HEK293 (cell line): ENCODE data around the gene SRRM4.

Experiments used
- CTCF ChIA-PET: fragments of 350-600 bp; formaldehyde crosslinking; extraction: SDS; loops from one replicate; lab custom pipeline; 2021; ENCODE audit warnings: antibody characterized with exemption; lab: Yijun Ruan, JAX
- POLR2A ChIA-PET: fragments of 300-600 bp; formaldehyde crosslinking; extraction: SDS; loops from one replicate; lab custom pipeline; 2020; ENCODE audit warnings: antibody characterized with exemption, inconsistent platforms; lab: Yijun Ruan, JAX
- H3K27ac ChIP-seq: fragments of 200-500 bp; sonication (Bioruptor generic); 2 replicates; pipeline ENCODE4 v1.5.1; 2014; ENCODE audit warnings: low read depth, low read length, control low read depth, inconsistent platforms; ENCODE audit errors: extremely low read depth
- H3K36me3 ChIP-seq, 2 experiments: fragments of 200-500 bp in 1 of 2; sonication (Bioruptor generic) in 1 of 2; 1 replicate in 1 of 2; 2 replicates in 1 of 2; pipeline ENCODE4 v1.5.1; 2014 to 2017; ENCODE audit warnings: inconsistent platforms in 2 of 2, low read length in 2 of 2; ENCODE audit not compliant: control insufficient read depth in 2 of 2, insufficient read depth in 1 of 2
- H3K4me1 ChIP-seq: fragments of 200-500 bp; sonication (Bioruptor generic); 2 replicates; pipeline ENCODE4 v1.5.1; 2014; ENCODE audit warnings: mild to moderate bottlenecking, low read length, inconsistent platforms; ENCODE audit not compliant: control insufficient read depth, insufficient read depth
- H3K4me3 ChIP-seq: 2 replicates; pipeline ENCODE4 v1.5.1; 2011; ENCODE audit warnings: low read depth, mild to moderate bottlenecking, control low read depth, low read length, moderate library complexity
- H3K9me3 ChIP-seq: fragments of 200-500 bp; sonication (Bioruptor generic); 2 replicates; pipeline ENCODE4 v1.5.1; 2014; ENCODE audit warnings: low read depth, low read length, inconsistent platforms; ENCODE audit not compliant: control insufficient read depth, insufficient read depth
- AEBP2 ChIP-seq: fragments of 450-650 bp; formaldehyde crosslinking; IDR thresholded peaks from 2 replicates; pipeline ENCODE4 v1.5.1; 2016; ENCODE audit warnings: missing biosample characterization, missing genetic modification characterization, borderline replicate concordance
- BCL6B ChIP-seq: fragments of 450-650 bp; formaldehyde crosslinking; IDR thresholded peaks from 2 replicates; pipeline ENCODE4 v1.5.1; 2017; ENCODE audit warnings: missing biosample characterization, missing genetic modification characterization
- GLIS1 ChIP-seq: fragments of 450-650 bp; formaldehyde crosslinking; IDR thresholded peaks from 2 replicates; pipeline ENCODE4 v1.5.1; 2016; ENCODE audit warnings: missing biosample characterization, missing genetic modification characterization
- OSR2 ChIP-seq: fragments of 450-650 bp; formaldehyde crosslinking; IDR thresholded peaks from 2 replicates; pipeline ENCODE4 v1.5.1; 2016; ENCODE audit warnings: missing biosample characterization, missing genetic modification characterization
- PRDM4 ChIP-seq: fragments of 450-650 bp; formaldehyde crosslinking; IDR thresholded peaks from 2 replicates; pipeline ENCODE4 v1.5.1; 2017; ENCODE audit warnings: missing biosample characterization, missing genetic modification characterization
- REPIN1 ChIP-seq: fragments of 450-650 bp; formaldehyde crosslinking; IDR thresholded peaks from 2 replicates; pipeline ENCODE4 v1.5.1; 2017; ENCODE audit warnings: missing biosample characterization, missing genetic modification characterization, low read depth
- REST ChIP-seq: fragments of 450-650 bp; formaldehyde crosslinking; IDR thresholded peaks from 2 replicates; pipeline ENCODE4 v1.5.1; 2016; ENCODE audit warnings: missing biosample characterization, missing genetic modification characterization
- ZBTB48 ChIP-seq: fragments of 450-650 bp; formaldehyde crosslinking; IDR thresholded peaks from 2 replicates; pipeline ENCODE4 v1.5.1; 2016; ENCODE audit warnings: missing biosample characterization, missing genetic modification characterization
- ZBTB6 ChIP-seq: fragments of 450-650 bp; formaldehyde crosslinking; IDR thresholded peaks from 2 replicates; pipeline ENCODE4 v1.5.1; 2017; ENCODE audit warnings: missing biosample characterization, missing genetic modification characterization
- ZFP41 ChIP-seq: fragments of 450-650 bp; formaldehyde crosslinking; IDR thresholded peaks from 2 replicates; pipeline ENCODE4 v1.5.1; 2016; ENCODE audit warnings: missing biosample characterization, missing genetic modification characterization, borderline replicate concordance
- ZNF266 ChIP-seq: fragments of 450-650 bp; formaldehyde crosslinking; IDR thresholded peaks from 2 replicates; pipeline ENCODE4 v1.5.1; 2016; ENCODE audit warnings: missing biosample characterization, missing genetic modification characterization, low read depth
- ZNF335 ChIP-seq: fragments of 450-650 bp; formaldehyde crosslinking; conservative IDR thresholded peaks from 2 replicates; pipeline ENCODE4 v1.5.1; 2016; ENCODE audit warnings: missing biosample characterization, missing genetic modification characterization
- ZNF354C ChIP-seq: fragments of 450-650 bp; formaldehyde crosslinking; IDR thresholded peaks from 2 replicates; pipeline ENCODE4 v1.5.1; 2016; ENCODE audit warnings: missing biosample characterization, missing genetic modification characterization, low read depth, borderline replicate concordance
- ZNF391 ChIP-seq: fragments of 450-650 bp; formaldehyde crosslinking; IDR thresholded peaks from 2 replicates; pipeline ENCODE4 v1.5.1; 2016; ENCODE audit warnings: low read depth, missing biosample characterization, missing genetic modification characterization, borderline replicate concordance
- ZNF433 ChIP-seq: fragments of 450-650 bp; formaldehyde crosslinking; IDR thresholded peaks from 2 replicates; pipeline ENCODE4 v1.5.1; 2016; ENCODE audit warnings: missing biosample characterization, missing genetic modification characterization, low read depth
- ZNF449 ChIP-seq: fragments of 450-650 bp; formaldehyde crosslinking; IDR thresholded peaks from 2 replicates; pipeline ENCODE4 v1.5.1; 2017; ENCODE audit warnings: missing biosample characterization, mild to moderate bottlenecking, missing genetic modification characterization, moderate library complexity
- ZNF843 ChIP-seq: fragments of 450-650 bp; formaldehyde crosslinking; IDR thresholded peaks from 2 replicates; pipeline ENCODE4 v1.5.1; 2016; ENCODE audit warnings: missing biosample characterization, missing genetic modification characterization
- ZSCAN16 ChIP-seq: fragments of 450-650 bp; formaldehyde crosslinking; IDR thresholded peaks from 2 replicates; pipeline ENCODE4 v1.5.1; 2016; ENCODE audit warnings: missing biosample characterization, missing genetic modification characterization
- ZXDB ChIP-seq: fragments of 450-650 bp; formaldehyde crosslinking; IDR thresholded peaks from 2 replicates; pipeline ENCODE4 v1.5.1; 2016; ENCODE audit warnings: missing biosample characterization, missing genetic modification characterization
- TF ChIP-seq, protein P1 (sequence below): fragments of 450-650 bp; formaldehyde crosslinking; IDR thresholded peaks from 2 replicates; pipeline ENCODE4 v1.5.1; 2016; ENCODE audit warnings: missing biosample characterization, missing genetic modification characterization
- TF ChIP-seq, protein P2 (sequence below): fragments of 450-650 bp; formaldehyde crosslinking; IDR thresholded peaks from 2 replicates; pipeline ENCODE4 v1.5.1; 2016; ENCODE audit warnings: missing biosample characterization, missing genetic modification characterization

Gene SRRM4

DNA sequence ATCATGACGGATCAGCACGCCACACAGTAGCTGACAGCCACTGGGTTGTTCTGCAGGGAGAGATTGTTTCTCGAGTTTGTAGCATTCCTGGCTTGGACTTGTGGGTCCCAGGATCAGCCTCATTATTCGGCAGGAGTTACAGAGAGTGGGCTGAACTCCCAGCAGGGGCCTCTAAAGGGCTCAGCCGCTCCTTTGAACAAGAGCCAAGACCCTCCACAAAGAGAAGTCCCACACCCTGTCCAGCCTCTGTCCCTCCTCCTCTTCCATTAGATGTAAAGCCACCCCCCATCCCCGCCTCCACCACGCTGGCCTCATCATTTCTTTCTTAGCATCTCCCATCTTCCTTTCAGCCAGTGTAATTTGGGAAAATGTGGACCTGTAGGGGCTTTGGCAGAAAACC lies 100.7 kb downstream of the SRRM4 start:
- TF ChIP-seq ZNF354C (tag by site-specific recombination) (no peak), ZXDB (tag by site-specific recombination) (no peak)
- CTCF ChIA-PET = no interaction called here
- H3K9me3 ChIP-seq = no peaks in the 10 kb centered on the region
- no peaks in the 10 kb centered on the region for H3K4me1 ChIP-seq
- H3K36me3 ChIP-seq = no peaks in the 10 kb centered on the region
- H3K27ac ChIP-seq = no peak overlapping the region
- POLR2A ChIA-PET = no interaction called here
- no peak overlapping the region for H3K4me3 ChIP-seq

GRCh38 chr12:119082496-119082895 lies 101.2 kb downstream of the SRRM4 start:
- no peaks in the 10 kb centered on the region for H3K36me3 ChIP-seq
- H3K27ac ChIP-seq = no peak overlapping the region
- no peaks in the 10 kb centered on the region for H3K4me1 ChIP-seq
- H3K4me3 ChIP-seq = no peak overlapping the region
- TF ChIP-seq GLIS1 (no peak), ZNF335 (tag by site-specific recombination) (no peak), ZNF449 (tag by site-specific recombination) (no peak), ZSCAN16 (tag by site-specific recombination) (no peak), ZBTB48 (tag by site-specific recombination) (no peak), ZNF433 (no peak), ZFP41 (no peak), PRDM4 (tag by site-specific recombination) (no peak), REPIN1 (no peak), OSR2 (no peak), ZNF391 (no peak), ZNF266 (tag by site-specific recombination) (no peak), BCL6B (tag by site-specific recombination) (no peak), ZNF843 (no peak), AEBP2 (tag by site-specific recombination) (no peak), REST (no peak), ZBTB6 (tag by site-specific recombination) (no peak)
- TF ChIP-seq, protein P1, sequence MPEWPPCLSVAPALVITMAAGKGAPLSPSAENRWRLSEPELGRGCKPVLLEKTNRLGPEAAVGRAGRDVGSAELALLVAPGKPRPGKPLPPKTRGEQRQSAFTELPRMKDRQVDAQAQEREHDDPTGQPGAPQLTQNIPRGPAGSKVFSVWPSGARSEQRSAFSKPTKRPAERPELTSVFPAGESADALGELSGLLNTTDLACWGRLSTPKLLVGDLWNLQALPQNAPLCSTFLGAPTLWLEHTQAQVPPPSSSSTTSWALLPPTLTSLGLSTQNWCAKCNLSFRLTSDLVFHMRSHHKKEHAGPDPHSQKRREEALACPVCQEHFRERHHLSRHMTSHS (tag by site-specific recombination) = no peak
- TF ChIP-seq, protein P2, sequence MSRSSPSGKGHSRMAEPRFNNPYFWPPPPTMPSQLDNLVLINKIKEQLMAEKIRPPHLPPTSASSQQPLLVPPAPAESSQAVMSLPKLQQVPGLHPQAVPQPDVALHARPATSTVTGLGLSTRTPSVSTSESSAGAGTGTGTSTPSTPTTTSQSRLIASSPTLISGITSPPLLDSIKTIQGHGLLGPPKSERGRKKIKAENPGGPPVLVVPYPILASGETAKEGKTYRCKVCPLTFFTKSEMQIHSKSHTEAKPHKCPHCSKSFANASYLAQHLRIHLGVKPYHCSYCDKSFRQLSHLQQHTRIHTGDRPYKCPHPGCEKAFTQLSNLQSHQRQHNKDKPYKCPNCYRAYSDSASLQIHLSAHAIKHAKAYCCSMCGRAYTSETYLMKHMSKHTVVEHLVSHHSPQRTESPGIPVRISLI (tag by site-specific recombination) = no peak
- TF ChIP-seq, all 188 proteins: peak for 0
- H3K9me3 ChIP-seq = no peaks in the 10 kb centered on the region
- ChIA-PET POLR2A (no interaction called here), CTCF (no interaction called here)
